H9 (cell line): ENCODE data around the gene PATL2. TPM values are rescaled to one million over a fixed set of nuclear protein-coding genes. Genes with fewer than 3 reads are reported as not detected.

Experiments used
- DNase-seq: peaks from one replicate; pipeline ENCODE4 v3.0.0-alpha.2; 2017
- H2AFZ ChIP-seq: one replicate; pipeline ENCODE4 v1.6.1; 2013; ENCODE audit warnings: mild to moderate bottlenecking, low read length, control low read depth, moderate library complexity
- H2AK5ac ChIP-seq: 2 replicates; pipeline ENCODE4 v1.6.1; 2013; ENCODE audit warnings: low read length, control low read depth, mixed read lengths; ENCODE audit not compliant: insufficient read length
- H2BK120ac ChIP-seq: one replicate; pipeline ENCODE4 v1.6.1; 2013; ENCODE audit warnings: low read depth, mild to moderate bottlenecking, low read length, control low read depth, inconsistent platforms; ENCODE audit not compliant: poor library complexity, severe bottlenecking
- H2BK12ac ChIP-seq: 2 replicates; pipeline ENCODE4 v1.6.1; 2013; ENCODE audit warnings: low read length, control low read depth, mixed read lengths, low read depth; ENCODE audit not compliant: insufficient read length
- H2BK15ac ChIP-seq: 2 replicates; pipeline ENCODE4 v1.6.1; 2013; ENCODE audit warnings: low read depth, low read length, control low read depth
- H2BK20ac ChIP-seq: one replicate; pipeline ENCODE4 v1.6.1; 2013; ENCODE audit warnings: low read depth, mild to moderate bottlenecking, low read length, control low read depth, inconsistent platforms; ENCODE audit not compliant: poor library complexity, severe bottlenecking
- H2BK5ac ChIP-seq: 2 replicates; pipeline ENCODE4 v1.6.1; 2013; ENCODE audit warnings: low read length, control low read depth, mixed read lengths; ENCODE audit not compliant: insufficient read length
- H3K14ac ChIP-seq: 2 replicates; pipeline ENCODE4 v1.6.1; 2013; ENCODE audit warnings: low read length, control low read depth; ENCODE audit not compliant: insufficient read depth
- H3K18ac ChIP-seq: 2 replicates; pipeline ENCODE4 v1.6.1; 2013; ENCODE audit warnings: low read depth, mild to moderate bottlenecking, mixed read lengths, low read length, control low read depth; ENCODE audit not compliant: insufficient read length
- H3K23ac ChIP-seq: 2 replicates; pipeline ENCODE4 v1.6.1; 2013; ENCODE audit warnings: low read length, control low read depth, mixed read lengths, low read depth; ENCODE audit not compliant: insufficient read length
- H3K23me2 ChIP-seq: 2 replicates; pipeline ENCODE4 v1.6.1; 2013; ENCODE audit warnings: low read depth, mild to moderate bottlenecking, mixed read lengths, low read length, control low read depth; ENCODE audit not compliant: insufficient read length, poor library complexity, severe bottlenecking
- H3K27ac ChIP-seq: 2 replicates; pipeline ENCODE4 v1.5.1; 2013; ENCODE audit warnings: low read length, control low read depth, mixed read lengths, low read depth; ENCODE audit not compliant: insufficient read length
- H3K27me3 ChIP-seq: 2 replicates; pipeline ENCODE4 v1.6.1; 2013; ENCODE audit warnings: low read length, control low read depth, inconsistent platforms; ENCODE audit not compliant: insufficient read depth
- H3K4ac ChIP-seq: 2 replicates; pipeline ENCODE4 v1.6.1; 2013; ENCODE audit warnings: low read depth, mild to moderate bottlenecking, control low read depth, inconsistent platforms, low read length, moderate library complexity
- H3K4me1 ChIP-seq: 2 replicates; pipeline ENCODE4 v1.6.1; 2013; ENCODE audit warnings: low read length, control low read depth, inconsistent platforms; ENCODE audit not compliant: insufficient read depth
- H3K4me2 ChIP-seq: 2 replicates; pipeline ENCODE4 v1.6.1; 2013; ENCODE audit warnings: low read length, control low read depth, mixed read lengths; ENCODE audit not compliant: insufficient read length, insufficient read depth
- H3K56ac ChIP-seq: 2 replicates; pipeline ENCODE4 v1.6.1; 2013; ENCODE audit warnings: low read depth, mild to moderate bottlenecking, mixed read lengths, low read length, control low read depth; ENCODE audit not compliant: insufficient read length
- H3K79me1 ChIP-seq: 2 replicates; pipeline ENCODE4 v1.6.1; 2013; ENCODE audit warnings: low read depth, mild to moderate bottlenecking, moderate library complexity, low read length, control low read depth, inconsistent platforms; ENCODE audit not compliant: insufficient read depth, poor library complexity, severe bottlenecking
- H3K79me2 ChIP-seq: 2 replicates; pipeline ENCODE4 v1.6.1; 2013; ENCODE audit warnings: low read length, control low read depth, inconsistent platforms; ENCODE audit not compliant: insufficient read depth
- H3K9ac ChIP-seq: 2 replicates; pipeline ENCODE4 v1.6.1; 2013; ENCODE audit warnings: low read length, control low read depth, mixed read lengths; ENCODE audit not compliant: insufficient read length; ENCODE audit errors: extremely low read depth
- H3K9me3 ChIP-seq: one replicate; pipeline ENCODE4 v1.6.1; 2013; ENCODE audit warnings: low read depth, low read length, inconsistent platforms; ENCODE audit not compliant: control insufficient read depth
- H3T11ph ChIP-seq: one replicate; pipeline ENCODE4 v1.6.1; 2013; ENCODE audit warnings: mild to moderate bottlenecking, low read length, control low read depth, inconsistent platforms
- H4K20me1 ChIP-seq: one replicate; pipeline ENCODE4 v1.6.1; 2013; ENCODE audit not compliant: control insufficient read depth, insufficient read length, insufficient read depth
- H4K5ac ChIP-seq: 2 replicates; pipeline ENCODE4 v1.6.1; 2013; ENCODE audit warnings: low read depth, mild to moderate bottlenecking, mixed read lengths, low read length, control low read depth; ENCODE audit not compliant: insufficient read length
- H4K8ac ChIP-seq: replicated peaks from 2 replicates; pipeline ENCODE4 v1.6.1; 2013; ENCODE audit warnings: low read length, control low read depth, mixed read lengths, low read depth; ENCODE audit not compliant: insufficient read length
- H4K91ac ChIP-seq: 2 replicates; pipeline ENCODE4 v1.6.1; 2013; ENCODE audit warnings: low read depth, mild to moderate bottlenecking, moderate library complexity, mixed read lengths, low read length, control low read depth; ENCODE audit not compliant: insufficient read length
- H3K27ac Mint-ChIP-seq, 3 experiments: 2 replicates in 2 of 3; 3 replicates in 1 of 3; pipeline ENCODE4 v1.8.0; 2020 to 2021; ENCODE audit warnings: mixed read lengths in 3 of 3, mild to moderate bottlenecking in 1 of 3, moderate library complexity in 1 of 3
- H3K27me3 Mint-ChIP-seq: 2 replicates; pipeline ENCODE4 v1.8.0; 2021; ENCODE audit warnings: low read depth, mild to moderate bottlenecking, moderate library complexity, mixed read lengths
- H3K36me3 Mint-ChIP-seq, 3 experiments: 2 replicates in 2 of 3; 3 replicates in 1 of 3; pipeline ENCODE4 v1.8.0; 2020 to 2021; ENCODE audit warnings: low read depth in 3 of 3, mixed read lengths in 3 of 3; ENCODE audit not compliant: insufficient read depth in 1 of 3
- H3K4me1 Mint-ChIP-seq, 2 experiments: 2 replicates each; pipeline ENCODE4 v1.8.0; 2020; ENCODE audit warnings: mixed read lengths in 2 of 2
- H3K4me3 Mint-ChIP-seq, 2 experiments: 2 replicates in 1 of 2; 3 replicates in 1 of 2; pipeline ENCODE4 v1.8.0; 2020 to 2021; ENCODE audit warnings: mild to moderate bottlenecking in 2 of 2, mixed read lengths in 2 of 2, moderate library complexity in 1 of 2
- H3K9me3 Mint-ChIP-seq, 2 experiments: 2 replicates in 1 of 2; 3 replicates in 1 of 2; pipeline ENCODE4 v1.8.0; 2020; ENCODE audit warnings: mild to moderate bottlenecking in 2 of 2, mixed read lengths in 2 of 2, moderate library complexity in 1 of 2
- CTCF ChIP-seq: fragments of 200-600 bp; sonication (generic); conservative IDR thresholded peaks from 3 replicates; pipeline ENCODE4 v1.8.0; 2021; ENCODE audit warnings: antibody characterized with exemption, mild to moderate bottlenecking
- WGBS: extraction: QIAGEN DNeasy Blood & Tissue Kit; methylation state at CpG from one replicate; pipeline ENCODE4 v1.1.7; 2013; ENCODE audit warnings: missing lambda C conversion rate, low lambda C conversion rate, mixed read lengths; ENCODE audit not compliant: insufficient read length; ENCODE audit errors: extremely low coverage; 5-methylcytosine and 5-hydroxymethylcytosine counted together
- total RNA-seq: library from RNA; stranded (reverse); gene quantifications from 2 replicates; pipeline ENCODE4 v1.2.1, GENCODE V29; 2021

Gene PATL2
- total RNA-seq, 1 experiment from 2014 or later, result 0.46 TPM

DNA sequence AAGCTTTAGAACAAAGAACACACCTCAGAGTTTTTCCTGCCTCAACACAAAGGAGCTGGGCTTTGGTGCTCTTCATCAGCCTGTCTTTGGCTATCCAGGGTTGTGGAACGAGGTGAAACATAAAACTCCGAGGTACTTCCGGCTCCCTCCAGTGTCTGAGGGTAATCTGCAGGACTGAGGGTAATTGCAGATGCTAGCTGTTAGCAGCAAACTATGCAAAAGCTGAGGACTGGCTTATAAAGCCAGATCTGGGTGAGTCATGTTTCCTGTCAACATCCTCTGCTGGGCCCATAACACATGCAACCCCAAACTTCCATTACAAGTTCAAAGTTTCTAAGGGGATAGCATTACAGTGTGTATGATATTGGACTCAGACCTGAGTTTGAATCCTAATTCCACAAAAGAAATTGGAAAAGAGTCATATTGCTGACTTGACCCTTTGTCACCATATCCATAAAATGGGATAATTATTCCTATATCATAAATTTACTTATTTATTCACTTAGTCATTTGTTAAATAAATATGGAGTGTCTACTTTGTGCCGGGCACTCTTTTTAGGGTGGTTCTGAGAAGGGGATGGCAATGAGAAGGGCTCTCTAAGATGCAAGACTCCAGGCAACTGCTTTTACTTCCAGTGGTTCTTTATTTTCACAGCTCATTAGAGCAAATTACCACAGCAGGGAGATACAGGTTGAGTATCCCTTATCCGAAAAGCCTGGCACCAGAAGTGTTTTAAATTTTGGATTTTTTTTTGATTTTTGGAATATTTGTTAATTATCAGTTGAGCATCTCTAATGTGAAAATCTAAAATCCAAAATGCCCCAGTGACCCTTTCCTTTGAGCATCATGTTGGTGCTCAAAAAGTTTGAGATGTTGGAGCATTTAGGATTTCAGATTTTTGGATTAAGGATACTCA is 15.7 kb upstream of the PATL2 start:
- H2BK5ac ChIP-seq, result no peak overlapping the region
- no peak overlapping the region for H3K56ac ChIP-seq
- peak overlapping the region; percentile 9 for H4K5ac ChIP-seq
- peak overlapping the region in 1 of 2 experiments; percentile 13; a peak in 1 of 5 replicates for H3K4me3 Mint-ChIP-seq
- peak overlapping the region in 2 of 3 experiments; percentile 78 to 94; a peak in 4 of 7 replicates for H3K27ac Mint-ChIP-seq
- H3K27me3 ChIP-seq, result no peaks in the 10 kb centered on the region
- no peak overlapping the region for H3K23ac ChIP-seq
- peak; percentile 53 for DNase-seq
- H2AFZ ChIP-seq, result no peak overlapping the region
- no peak overlapping the region for H2AK5ac ChIP-seq
- H4K91ac ChIP-seq, result no peak overlapping the region
- no peak overlapping the region for H3K4me2 ChIP-seq
- no peak overlapping the region for H3K9ac ChIP-seq
- H3K18ac ChIP-seq, result no peak overlapping the region
- H3K4me1 ChIP-seq, result peaks cover 3% of the 10 kb centered on the region; the same call in 1 of the 2 replicates
- no CpG with 5 or more reads among the region's 5 CpGs for WGBS
- peak overlapping the region; percentile 31; the same call in 1 of the 2 replicates for H3K14ac ChIP-seq
- H3K36me3 Mint-ChIP-seq, result peaks cover 0 to 2% (median 0%) of the 10 kb centered on the region in 3 experiments; a peak in 1 of 7 replicates
- no peaks in the 10 kb centered on the region for H3K27me3 Mint-ChIP-seq
- no peaks in the 10 kb centered on the region for H3K79me2 ChIP-seq
- H4K20me1 ChIP-seq, result no peaks in the 10 kb centered on the region
- H3K4me1 Mint-ChIP-seq, result peaks cover 15 to 21% of the 10 kb centered on the region in 2 experiments
- H4K8ac ChIP-seq, result peak overlapping the region; percentile 92
- H3K79me1 ChIP-seq, result no peaks in the 10 kb centered on the region
- no peaks in the 10 kb centered on the region for H3K9me3 ChIP-seq
- no peak overlapping the region for H2BK15ac ChIP-seq
- H3K9me3 Mint-ChIP-seq, result no peaks in the 10 kb centered on the region
- H3K23me2 ChIP-seq, result peaks cover 7% of the 10 kb centered on the region
- no peak overlapping the region for H3K4ac ChIP-seq
- no peak overlapping the region for H2BK20ac ChIP-seq
- no peak overlapping the region for H3T11ph ChIP-seq
- 0 out of 3 replicates have a peak, but pooled peaks have one; percentile 14 for TF ChIP-seq CTCF
- no peak overlapping the region for H2BK12ac ChIP-seq
- no peak overlapping the region for H2BK120ac ChIP-seq
- H3K27ac ChIP-seq, result peak overlapping the region; percentile 32
